HCEC 1CT (cell line): Measurements from ENCODE around the gene NEK7.
"Not testable (repeated sequence)": the region's sequence is repeated elsewhere in the genome, so short reads cannot be mapped to it uniquely, and the experiment has no call there.

Experiments
- DNase-seq: peaks from one replicate; pipeline ENCODE4 v3.0.0-alpha.2; 2017

Gene NEK7

DNA sequence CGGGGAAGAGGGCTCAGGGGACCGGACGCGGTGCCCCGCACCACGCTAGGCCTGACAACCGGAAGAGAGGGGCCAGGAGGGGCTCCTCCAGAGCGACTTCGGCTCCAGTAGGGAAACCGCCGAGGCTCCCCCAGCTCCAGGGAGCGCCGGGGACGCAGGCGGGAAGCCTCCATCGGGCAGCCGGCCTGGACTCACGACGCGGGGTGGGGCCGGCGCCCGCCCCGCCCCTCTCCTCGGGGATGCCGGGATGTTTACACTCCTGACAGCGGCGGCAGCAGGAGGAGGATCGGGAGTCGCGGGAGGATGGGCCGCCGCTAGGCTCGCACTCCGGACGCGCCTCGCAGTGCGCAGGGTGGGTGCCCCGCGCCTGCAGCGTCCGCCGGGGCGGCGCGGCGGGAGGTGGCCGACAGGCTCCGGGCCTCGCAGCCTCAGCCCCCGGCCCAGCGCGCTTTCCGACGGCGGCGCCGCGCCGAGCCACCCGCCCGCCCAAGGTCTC lies at the start of gene NEK7:
TSS of gene NEK7 (plus strand) at position 254 of the 496 bp plus-strand sequence. CDS start 75,583 bp downstream, outside the sequence.
- peak; percentile 88 for DNase-seq

DNA sequence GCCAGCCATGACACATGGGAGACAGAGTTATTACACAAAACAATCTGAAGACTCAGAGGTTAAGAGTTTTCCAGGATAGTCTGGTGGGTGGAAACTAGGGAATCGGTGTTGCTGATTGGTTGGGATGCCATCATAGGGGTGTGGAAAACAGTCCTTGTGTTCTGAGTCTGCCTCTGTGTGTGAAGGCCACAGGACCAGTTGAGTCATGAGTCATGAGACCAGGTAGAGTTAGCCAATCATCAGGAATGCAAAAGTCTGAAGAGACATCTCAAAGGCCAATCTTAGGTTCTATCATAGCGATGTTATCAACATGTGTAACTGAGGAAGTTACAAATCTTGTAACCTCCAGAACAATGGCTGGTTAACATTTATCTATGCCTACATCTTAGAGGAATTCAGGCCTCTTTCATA lies 49.7 kb upstream of the NEK7 start:
- DNase-seq = peak; percentile 43

GRCh38 chr1:198108636-198109370 lies 48.0 kb upstream of the NEK7 start:
- no peak for DNase-seq

DNA sequence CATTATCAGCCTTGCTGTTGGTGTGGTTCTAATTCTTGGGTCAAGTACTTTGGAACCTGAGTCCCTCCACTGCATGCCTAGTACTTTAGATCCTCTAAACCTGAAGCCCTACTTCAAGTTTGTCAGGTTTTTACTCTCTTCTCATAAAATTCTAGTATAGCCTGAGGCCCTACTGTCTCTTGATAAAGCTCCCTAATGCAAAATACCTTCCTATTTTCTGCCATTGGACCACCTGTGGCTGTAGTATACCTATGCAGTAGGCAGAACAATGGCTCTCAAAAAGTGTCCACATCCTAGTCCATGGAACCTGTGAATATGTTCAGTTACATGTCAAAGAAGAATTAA lies 47.5 kb upstream of the NEK7 start:
- DNase-seq = no peak

DNA sequence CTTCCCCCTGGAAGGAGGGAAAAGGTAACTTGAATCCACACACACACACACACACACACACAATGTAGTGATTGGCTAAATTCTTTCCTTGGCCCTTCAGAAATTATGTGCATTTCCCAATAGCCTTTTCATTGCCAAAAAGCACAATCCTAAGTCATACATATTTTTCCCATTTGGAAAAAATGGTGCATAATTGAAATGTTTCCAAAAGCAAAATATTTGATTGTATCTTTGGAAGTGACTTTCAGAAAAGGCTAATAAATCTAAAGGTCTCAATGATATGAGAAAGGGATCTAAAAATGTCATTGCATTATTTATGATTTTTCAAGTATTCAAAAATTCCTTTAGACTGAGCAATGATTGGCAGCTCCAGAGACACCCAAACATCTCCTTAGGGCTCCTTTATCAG lies 43.5 kb upstream of the NEK7 start:
- peak; percentile 67 for DNase-seq

GRCh38 chr1:198116069-198116468 lies 40.7 kb upstream of the NEK7 start:
- no peak for DNase-seq

GRCh38 chr1:198116469-198116868 lies 40.3 kb upstream of the NEK7 start:
- no peak for DNase-seq

DNA sequence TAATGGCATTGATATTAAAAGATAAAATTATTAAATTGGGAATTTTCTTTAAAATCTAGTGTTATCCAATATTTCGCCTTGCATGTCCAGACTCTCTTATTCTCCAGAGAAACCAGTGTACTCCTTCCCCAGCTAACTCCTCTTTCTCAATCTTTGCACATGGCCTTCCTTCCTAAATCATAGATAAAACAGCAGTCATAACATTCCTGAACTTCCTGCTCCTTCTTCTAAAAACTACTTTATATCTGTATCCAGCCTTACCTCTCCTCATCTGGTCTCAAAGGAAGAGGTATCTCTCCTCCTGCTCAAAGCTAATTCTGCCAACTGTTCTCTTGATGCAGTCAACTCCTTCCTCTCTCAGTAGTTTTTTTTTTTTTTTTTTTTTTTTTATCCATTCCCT lies 39.5 kb upstream of the NEK7 start:
- peak; percentile 3 for DNase-seq

- DNase-seq = peak; percentile 92
Measured at GRCh38 chr1:198118134-198118533, 38.7 kb upstream of the NEK7 start.

DNA sequence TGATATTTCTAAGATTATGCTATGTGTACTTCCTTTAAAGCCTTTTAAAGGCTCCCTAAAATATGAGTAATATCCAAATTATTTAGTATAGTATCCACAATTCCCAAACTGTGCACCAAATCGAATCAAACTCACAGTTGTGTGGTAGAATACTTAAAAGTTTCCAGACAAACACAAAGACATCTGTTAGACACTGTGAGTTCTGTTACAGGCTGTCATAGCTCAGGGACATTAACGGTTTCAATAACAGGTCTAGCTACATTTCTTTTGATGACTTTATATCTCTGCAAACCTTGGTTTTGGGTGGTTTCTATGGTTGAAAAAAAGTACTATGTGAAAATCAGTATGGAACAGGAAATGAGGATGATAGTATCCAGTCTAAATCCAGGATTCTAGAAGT lies 36.9 kb upstream of the NEK7 start:
- DNase-seq = peak; percentile 9

GRCh38 chr1:198121056-198121826 lies 35.6 kb upstream of the NEK7 start:
- DNase-seq = peak; percentile 89

DNA sequence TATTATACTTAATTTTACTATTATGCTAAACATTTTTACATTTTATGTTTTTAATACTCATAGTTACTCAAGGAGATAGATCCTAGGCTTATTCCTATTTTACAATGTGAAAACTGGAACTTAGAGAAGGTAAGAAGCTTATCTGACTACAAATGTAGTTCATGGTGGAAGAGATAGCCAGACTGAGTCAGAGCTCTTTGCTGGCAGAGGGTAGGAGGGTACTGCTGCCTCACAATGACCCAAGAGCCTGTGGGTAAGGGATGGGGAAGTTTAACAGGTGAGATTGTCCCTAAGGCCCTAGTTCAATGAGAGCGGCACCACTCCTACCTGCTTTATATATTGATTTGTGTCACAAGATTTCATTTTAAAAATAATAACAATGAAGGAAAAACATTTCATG lies 34.1 kb upstream of the NEK7 start:
- peak; percentile 16 for DNase-seq

- peak; percentile 79 for DNase-seq
Measured at GRCh38 chr1:198123133-198123532, 33.7 kb upstream of the NEK7 start.

- DNase-seq = no peak
Measured at GRCh38 chr1:198124673-198125072, 32.1 kb upstream of the NEK7 start.

DNA sequence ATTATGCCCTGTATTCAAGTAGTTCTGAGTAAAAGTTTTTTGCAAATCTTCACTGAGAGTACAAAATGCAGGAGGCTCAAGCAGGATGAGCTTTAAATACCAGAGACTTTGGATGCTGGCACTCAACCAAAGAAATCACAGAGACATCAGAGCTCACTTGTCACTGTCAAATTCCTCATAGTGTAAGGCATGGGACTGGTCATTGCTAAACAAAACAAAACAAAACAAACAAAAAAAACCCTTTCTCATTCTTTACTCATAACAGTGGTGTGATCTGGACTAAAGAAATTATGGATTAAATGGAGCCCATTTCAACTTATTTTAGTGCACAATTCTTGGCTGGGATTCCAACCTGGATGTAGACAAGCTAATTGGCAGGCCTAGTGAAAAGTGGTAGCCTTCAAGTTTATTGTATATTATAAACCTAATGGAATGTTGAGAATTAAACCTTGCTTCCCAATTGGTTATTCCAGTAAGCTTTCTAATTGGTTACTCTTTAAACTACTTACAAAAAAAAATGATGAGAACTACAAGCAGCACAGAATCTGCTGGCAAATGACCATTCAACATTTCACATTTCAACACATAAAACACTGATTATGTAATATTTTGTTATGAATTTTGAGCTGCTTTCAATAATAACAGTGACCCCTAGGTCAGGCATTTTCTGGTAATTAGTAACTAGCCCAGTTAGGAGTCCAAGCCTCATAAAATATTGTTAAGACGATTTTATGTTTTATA lies 30.6 kb upstream of the NEK7 start:
- peak; percentile 55 for DNase-seq

DNA sequence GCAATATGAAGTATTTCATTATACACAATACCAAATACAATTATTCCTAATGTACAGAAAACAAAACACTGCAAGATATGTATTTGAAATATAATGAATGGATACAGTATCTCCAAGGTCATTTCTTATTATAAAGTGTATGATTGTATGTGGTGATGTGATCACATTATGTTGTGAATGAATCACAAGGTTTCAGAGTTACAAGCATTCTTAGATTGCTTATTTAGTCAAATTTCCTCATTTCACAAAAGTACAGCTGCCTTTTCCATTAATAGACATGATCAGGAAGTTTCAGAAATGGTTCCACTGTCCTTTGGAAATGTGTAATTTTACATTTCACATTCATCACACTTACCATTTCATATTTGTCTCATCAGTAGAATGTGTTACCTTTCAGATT lies 28.3 kb upstream of the NEK7 start:
- DNase-seq = peak; percentile 27

GRCh38 chr1:198130053-198130452 lies 26.7 kb upstream of the NEK7 start:
- DNase-seq = not testable (repeated sequence)

- DNase-seq = no peak
Measured at GRCh38 chr1:198132060-198132781, 24.6 kb upstream of the NEK7 start.

- no peak for DNase-seq
Measured at GRCh38 chr1:198134252-198134651, 22.5 kb upstream of the NEK7 start.

- DNase-seq = no peak
Measured at GRCh38 chr1:198135366-198135765, 21.4 kb upstream of the NEK7 start.

DNA sequence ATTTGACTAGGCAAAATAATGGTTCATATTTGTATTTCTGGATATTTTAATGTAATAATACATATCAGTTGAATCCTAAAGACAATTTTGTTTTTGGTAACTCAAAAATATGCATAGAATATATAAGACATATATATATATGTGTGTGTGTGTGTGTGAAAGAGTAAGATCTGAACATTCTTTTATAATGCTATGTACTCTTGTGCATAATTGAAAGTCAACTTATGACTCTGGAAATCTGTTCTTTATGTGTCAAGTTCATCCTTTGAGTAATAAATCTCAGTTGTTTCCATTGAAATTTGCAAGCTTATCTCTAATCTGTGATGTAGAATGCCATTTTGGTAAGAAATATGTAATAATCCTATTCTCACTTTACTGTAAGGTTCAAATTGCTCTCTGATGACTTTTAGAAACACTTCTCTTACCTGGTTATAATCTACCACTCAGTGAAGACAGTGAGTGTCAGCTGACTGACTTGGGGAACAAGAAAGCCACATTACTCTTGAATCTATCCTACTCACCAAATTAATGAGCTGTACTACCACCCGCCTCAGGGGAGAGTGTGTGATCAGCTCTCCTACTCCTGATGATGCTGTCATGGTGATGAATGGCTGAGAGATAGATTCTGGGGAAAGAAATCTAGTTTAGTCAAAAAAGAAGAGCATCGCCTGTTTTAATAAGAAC lies 15.0 kb upstream of the NEK7 start:
- no peak for DNase-seq

- DNase-seq = no peak
Measured at GRCh38 chr1:198143797-198144196, 13.0 kb upstream of the NEK7 start.
